Activated naive CD8-positive, alpha-beta T cell treated with anti-CD3 and anti-CD28 coated beads, Interleukin-2, amount 10 ng/mL, durations not matched to agents 7 days and 5 days (primary cell): ENCODE results near the gene SPCS1. TPM values are rescaled to one million over a fixed set of nuclear protein-coding genes. Genes with fewer than 3 reads are reported as not detected.
"Not testable (repeated sequence)": the region's sequence is repeated elsewhere in the genome, so short reads cannot be mapped to it uniquely, and the experiment has no call there.

Experiments used
- ATAC-seq: fragments of 150-1000 bp; cut with Tn5 transposase; one replicate; pipeline ENCODE4 v1.10.0; 2021; ENCODE audit warnings: low read depth, moderate library complexity
- POLR2A ChIA-PET: fragments of 350-600 bp; sonication (Branson Sonifier 250); formaldehyde crosslinking; loops from one replicate; lab custom pipeline; 2021; ENCODE audit warnings: antibody characterized with exemption; lab: Charles Lee
- DNase-seq: peaks from one replicate; pipeline ENCODE4 v3.0.0; 2021
- H3K27ac Mint-ChIP-seq: one replicate; pipeline ENCODE4 v1.8.0; 2022; ENCODE audit warnings: mild to moderate bottlenecking, mixed read lengths
- H3K27me3 Mint-ChIP-seq: one replicate; pipeline ENCODE4 v1.8.0; 2022; ENCODE audit warnings: mild to moderate bottlenecking, moderate library complexity, mixed read lengths
- H3K36me3 Mint-ChIP-seq: one replicate; pipeline ENCODE4 v1.8.0; 2021; ENCODE audit warnings: mild to moderate bottlenecking, mixed read lengths
- H3K4me1 Mint-ChIP-seq: one replicate; pipeline ENCODE4 v1.8.0; 2021; ENCODE audit warnings: mixed read lengths
- H3K4me3 Mint-ChIP-seq: one replicate; pipeline ENCODE4 v1.8.0; 2022; ENCODE audit warnings: mild to moderate bottlenecking, moderate library complexity, mixed read lengths
- H3K9me3 Mint-ChIP-seq: one replicate; pipeline ENCODE4 v1.8.0; 2021; ENCODE audit warnings: mixed read lengths
- total RNA-seq, 2 experiments: library from RNA; stranded (reverse); gene quantifications; one replicate each; pipeline ENCODE4 v1.2.3, GENCODE V29; 2021

Gene SPCS1
- total RNA-seq, 2 experiments from 2014 or later: 90.1 to 90.4 TPM

DNA sequence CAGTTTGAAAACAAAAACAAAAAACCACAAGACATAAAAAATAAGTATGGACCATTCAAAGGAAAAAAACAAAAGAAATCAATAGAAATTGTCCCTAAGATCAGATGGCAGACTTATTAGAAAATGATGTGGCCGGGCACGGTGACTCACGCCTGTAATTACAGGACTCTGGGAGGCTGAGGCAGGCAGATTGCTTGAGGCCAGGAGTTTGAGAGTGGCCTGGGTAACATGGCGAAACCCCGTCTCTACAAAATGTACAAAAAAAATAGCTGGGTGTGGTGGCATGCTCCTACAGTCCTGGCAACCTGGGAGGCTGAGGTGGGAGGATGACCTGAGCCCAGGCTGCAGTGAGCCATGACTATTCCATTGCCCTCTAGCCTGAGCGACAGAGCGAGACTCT lies 16.6 kb downstream of the SPCS1 start:
- Mint-ChIP-seq H3K9me3 (peaks cover 3% of the 10 kb centered on the region), H3K27me3 (no peaks in the 10 kb centered on the region), H3K4me1 (peaks cover 16% of the 10 kb centered on the region), H3K4me3 (no peak overlapping the region), H3K36me3 (peaks cover 32% of the 10 kb centered on the region), H3K27ac (no peak overlapping the region)
- ATAC-seq (no peak), DNase-seq (no peak)
- POLR2A ChIA-PET: no interaction called here

GRCh38 chr3:52723935-52724334 lies 18.0 kb downstream of the SPCS1 start:
- no peak overlapping the region for H3K27ac Mint-ChIP-seq

GRCh38 chr3:52724511-52724910 lies 18.6 kb downstream of the SPCS1 start:
- H3K4me3 Mint-ChIP-seq: no peak overlapping the region
- POLR2A ChIA-PET: interaction anchor here (0.6 to 0.9 kb wide), 2 partner anchors 19 to 265 kb away, joined by 3 read pairs; partner anchors contain the start of genes GLT8D1 and SPCS1
- ATAC-seq: no peak

More at GRCh38 chr3:52723935-52724334, 18.0 kb downstream of the SPCS1 start:
- peaks cover 34% of the 10 kb centered on the region for H3K36me3 Mint-ChIP-seq
- H3K9me3 Mint-ChIP-seq: peaks cover 9% of the 10 kb centered on the region
- POLR2A ChIA-PET: no interaction called here
- no peak overlapping the region for H3K4me3 Mint-ChIP-seq
- no peaks in the 10 kb centered on the region for H3K27me3 Mint-ChIP-seq
- DNase-seq: no peak
- ATAC-seq: no peak
- peaks cover 16% of the 10 kb centered on the region for H3K4me1 Mint-ChIP-seq

DNA sequence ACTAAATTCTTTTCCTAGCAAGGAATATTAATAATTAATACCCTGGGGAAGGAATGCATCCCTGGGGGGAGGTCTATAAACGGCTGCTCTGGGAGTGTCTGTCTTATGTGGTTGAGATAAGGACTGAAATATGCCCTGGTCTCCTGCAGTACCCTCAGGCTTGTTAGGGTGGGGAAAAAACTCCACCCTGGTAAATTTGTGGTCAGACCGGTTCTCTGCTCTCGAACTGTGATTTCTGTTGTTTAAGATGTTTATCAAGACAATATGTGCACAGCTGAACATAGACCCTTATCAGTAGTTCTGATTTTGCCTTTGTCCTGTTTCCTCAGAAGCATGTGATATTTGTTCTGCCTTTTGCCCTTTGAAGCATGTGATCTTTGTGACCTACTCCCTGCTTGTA lies 22.8 kb downstream of the SPCS1 start:
- Mint-ChIP-seq H3K9me3 (peaks cover 25% of the 10 kb centered on the region), H3K36me3 (peaks cover 59% of the 10 kb centered on the region)
- DNase-seq, H3K27me3 Mint-ChIP-seq, POLR2A ChIA-PET, H3K27ac Mint-ChIP-seq, H3K4me1 Mint-ChIP-seq, ATAC-seq, H3K4me3 Mint-ChIP-seq: not testable (repeated sequence)

More at GRCh38 chr3:52724511-52724910, 18.6 kb downstream of the SPCS1 start:
- peaks cover 16% of the 10 kb centered on the region for H3K4me1 Mint-ChIP-seq
- H3K9me3 Mint-ChIP-seq: peaks cover 11% of the 10 kb centered on the region
- no peaks in the 10 kb centered on the region for H3K27me3 Mint-ChIP-seq
- no peak overlapping the region for H3K27ac Mint-ChIP-seq
- peaks cover 35% of the 10 kb centered on the region for H3K36me3 Mint-ChIP-seq
- no peak for DNase-seq

DNA sequence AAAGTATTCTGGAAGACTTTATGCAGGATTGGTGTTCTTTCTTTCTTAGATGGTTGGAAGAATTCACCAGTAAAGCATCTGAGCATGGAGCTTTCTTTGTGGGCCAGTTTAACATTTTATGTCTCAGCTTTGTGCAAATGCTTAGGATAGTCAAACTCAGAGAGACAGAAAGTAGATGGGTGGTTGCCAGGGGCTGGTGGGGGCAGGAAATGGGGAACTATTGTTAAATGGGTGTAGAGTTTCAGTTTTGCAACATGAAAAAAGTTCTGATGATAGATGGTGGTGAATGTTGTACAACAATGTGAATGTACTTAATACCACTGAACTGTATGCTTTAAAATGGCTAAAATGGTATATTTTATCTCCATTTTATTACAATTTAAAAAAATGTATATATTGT lies 24.8 kb downstream of the SPCS1 start:
- Mint-ChIP-seq H3K4me3 (peak overlapping the region; percentile 2), H3K27me3 (no peaks in the 10 kb centered on the region), H3K27ac (peak overlapping the region; percentile 53), H3K9me3 (peaks cover 25% of the 10 kb centered on the region), H3K36me3 (peaks cover 71% of the 10 kb centered on the region), H3K4me1 (peaks cover 6% of the 10 kb centered on the region)
- ATAC-seq: peak; percentile 65
- no peak for DNase-seq
- POLR2A ChIA-PET: no interaction called here

DNA sequence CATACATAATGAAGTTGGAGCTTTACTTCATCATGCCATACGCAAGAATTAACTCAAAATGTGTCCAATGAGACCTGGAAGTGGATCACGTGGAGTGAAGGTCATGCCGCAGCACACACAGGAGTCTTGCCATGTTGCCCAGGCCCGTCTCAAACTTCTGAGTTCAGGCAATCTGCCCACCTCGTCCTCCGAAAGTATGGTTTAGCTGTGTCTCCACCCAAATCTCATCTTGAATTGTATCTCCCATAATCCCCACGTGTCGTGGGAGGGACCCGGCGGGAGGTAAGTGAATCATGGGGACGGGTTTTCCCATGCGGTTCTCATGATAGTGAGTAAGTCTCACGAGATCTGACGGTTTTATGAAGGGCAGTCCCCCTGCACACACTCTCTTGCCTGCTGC lies 25.7 kb downstream of the SPCS1 start:
- Mint-ChIP-seq H3K4me3 (no peak overlapping the region), H3K36me3 (peaks cover 74% of the 10 kb centered on the region), H3K27me3 (no peaks in the 10 kb centered on the region), H3K4me1 (peaks cover 6% of the 10 kb centered on the region), H3K9me3 (peaks cover 25% of the 10 kb centered on the region), H3K27ac (no peak overlapping the region)
- ATAC-seq (no peak), DNase-seq (no peak)
- POLR2A ChIA-PET: no interaction called here

- H3K27ac Mint-ChIP-seq: no peak overlapping the region
- no peaks in the 10 kb centered on the region for H3K27me3 Mint-ChIP-seq
- POLR2A ChIA-PET: no interaction called here
- DNase-seq: no peak
- ATAC-seq: no peak
- H3K9me3 Mint-ChIP-seq: peaks cover 24% of the 10 kb centered on the region
- H3K36me3 Mint-ChIP-seq: peaks cover 69% of the 10 kb centered on the region
- H3K4me1 Mint-ChIP-seq: peaks cover 6% of the 10 kb centered on the region
- no peak overlapping the region for H3K4me3 Mint-ChIP-seq
Measured at GRCh38 chr3:52733256-52733891, 27.5 kb downstream of the SPCS1 start.

DNA sequence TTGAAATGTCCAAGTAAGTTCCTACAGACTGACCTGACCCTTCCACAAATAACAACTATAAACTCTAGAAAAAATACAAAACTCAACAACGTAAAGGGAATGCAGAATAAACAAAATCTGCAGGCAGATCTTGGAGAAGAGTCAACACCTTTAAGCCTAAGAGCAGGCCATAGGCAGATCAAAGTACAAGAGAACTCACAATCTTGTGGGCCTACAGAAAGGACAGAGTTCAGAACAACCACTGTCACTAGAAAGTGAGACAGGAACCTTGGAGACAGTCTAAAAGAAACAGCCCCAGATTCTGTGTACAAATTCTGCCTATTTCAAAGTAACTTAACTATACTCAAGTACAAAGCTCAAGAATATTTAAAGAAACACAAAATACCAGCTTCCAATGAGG lies 33.8 kb downstream of the SPCS1 start:
- DNase-seq (no peak), ATAC-seq (no peak)
- no peaks in the 10 kb centered on the region for H3K4me1 Mint-ChIP-seq
- H3K36me3 Mint-ChIP-seq: peaks cover 17% of the 10 kb centered on the region
- no peak overlapping the region for H3K4me3 Mint-ChIP-seq
- no peaks in the 10 kb centered on the region for H3K27me3 Mint-ChIP-seq
- H3K9me3 Mint-ChIP-seq: no peaks in the 10 kb centered on the region
- POLR2A ChIA-PET: no interaction called here
- no peak overlapping the region for H3K27ac Mint-ChIP-seq

DNA sequence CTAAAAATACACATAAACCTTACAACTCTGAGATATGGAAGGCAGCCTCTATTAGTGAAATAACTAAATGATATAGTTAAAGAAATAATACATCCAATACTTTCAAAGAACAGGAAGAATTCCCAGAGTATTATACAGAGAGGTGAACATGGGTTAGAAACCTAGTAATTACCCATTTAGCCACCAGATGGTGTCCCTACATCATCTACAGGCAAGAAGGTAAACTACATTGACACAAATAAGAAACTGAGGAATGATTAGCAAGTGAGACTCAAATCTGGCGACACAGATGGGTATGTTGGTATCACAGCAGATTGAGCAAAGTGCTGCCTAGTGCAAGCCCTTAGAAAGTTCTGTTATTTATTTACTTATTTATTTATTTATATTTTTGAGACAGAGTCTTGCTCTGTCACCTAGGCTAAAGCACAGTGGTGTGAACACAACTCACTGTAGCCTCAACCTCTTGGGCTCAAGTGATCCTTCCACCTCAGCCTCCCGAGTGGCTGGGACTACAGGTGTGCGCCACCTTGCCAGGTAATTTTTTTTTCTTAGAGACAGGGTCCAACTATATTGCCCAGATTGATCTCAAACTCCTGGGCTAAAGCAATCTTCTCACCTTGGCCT lies 36.6 kb downstream of the SPCS1 start:
- DNase-seq (no peak), ATAC-seq (peak; percentile 39)
- Mint-ChIP-seq H3K4me3 (no peak overlapping the region), H3K9me3 (no peaks in the 10 kb centered on the region), H3K36me3 (peaks cover 13% of the 10 kb centered on the region), H3K27me3 (no peaks in the 10 kb centered on the region), H3K4me1 (no peaks in the 10 kb centered on the region), H3K27ac (no peak overlapping the region)
- POLR2A ChIA-PET: no interaction called here

DNA sequence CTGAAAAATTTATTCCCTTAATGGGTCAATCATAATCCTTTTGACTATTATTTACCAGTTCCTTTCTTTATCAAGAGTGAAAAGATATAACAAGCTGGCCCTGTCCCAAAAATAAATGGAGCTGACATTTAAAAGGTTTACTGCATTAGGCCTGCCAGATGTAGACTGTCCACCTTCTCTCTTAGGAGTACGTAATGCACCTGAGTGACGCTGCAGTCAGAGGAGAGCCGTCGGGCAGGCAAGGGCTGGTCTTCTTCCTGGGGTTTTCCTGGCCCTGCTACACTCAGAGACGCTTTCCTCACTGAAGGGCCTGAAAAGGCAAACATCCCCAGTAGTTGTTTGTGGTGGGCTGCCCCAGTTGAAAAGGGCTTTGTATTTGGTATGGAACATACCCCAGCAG lies 37.2 kb downstream of the SPCS1 start:
- no peak overlapping the region for H3K4me3 Mint-ChIP-seq
- POLR2A ChIA-PET: no interaction called here
- H3K27ac Mint-ChIP-seq: no peak overlapping the region
- no peaks in the 10 kb centered on the region for H3K27me3 Mint-ChIP-seq
- H3K36me3 Mint-ChIP-seq: peaks cover 14% of the 10 kb centered on the region
- no peaks in the 10 kb centered on the region for H3K9me3 Mint-ChIP-seq
- ATAC-seq (no peak), DNase-seq (no peak)
- no peaks in the 10 kb centered on the region for H3K4me1 Mint-ChIP-seq

- H3K27ac Mint-ChIP-seq: no peak overlapping the region
- DNase-seq: no peak
- H3K27me3 Mint-ChIP-seq: no peaks in the 10 kb centered on the region
- no peaks in the 10 kb centered on the region for H3K4me1 Mint-ChIP-seq
- H3K36me3 Mint-ChIP-seq: peaks cover 18% of the 10 kb centered on the region
- H3K4me3 Mint-ChIP-seq: no peak overlapping the region
- no peaks in the 10 kb centered on the region for H3K9me3 Mint-ChIP-seq
- ATAC-seq: no peak
- POLR2A ChIA-PET: no interaction called here
Measured at GRCh38 chr3:52743721-52744120, 37.8 kb downstream of the SPCS1 start.

DNA sequence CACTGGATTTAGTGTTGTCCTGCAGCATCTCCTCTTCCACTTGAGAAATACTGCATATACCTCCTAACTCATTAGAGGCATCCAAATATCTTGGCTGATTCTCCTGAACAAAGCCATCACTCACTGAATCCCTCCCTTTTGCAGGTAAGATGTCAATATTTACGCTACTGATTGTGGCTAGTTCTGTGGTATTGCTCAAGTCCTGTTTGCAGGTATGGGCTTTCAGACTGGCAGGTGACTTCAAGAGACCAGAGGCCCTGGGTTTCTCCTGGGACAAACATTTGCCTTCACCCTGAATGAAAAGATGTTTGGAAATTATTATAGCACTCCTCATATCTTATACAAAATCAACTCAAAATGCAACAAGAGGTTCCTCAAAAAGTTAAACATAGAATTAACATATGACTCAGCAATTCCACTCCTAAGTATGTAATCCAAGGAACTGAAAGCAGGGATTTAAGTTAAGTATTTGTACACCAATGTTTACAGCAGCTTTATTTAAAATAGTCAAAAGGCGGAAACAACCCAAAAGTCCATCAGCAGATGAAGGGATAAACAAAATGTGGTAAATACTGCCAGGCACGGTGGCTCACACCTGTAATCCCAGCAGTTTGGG lies 46.2 kb downstream of the SPCS1 start:
- H3K27ac Mint-ChIP-seq: no peak overlapping the region
- no peaks in the 10 kb centered on the region for H3K4me1 Mint-ChIP-seq
- no peaks in the 10 kb centered on the region for H3K9me3 Mint-ChIP-seq
- ATAC-seq (no peak), DNase-seq (no peak)
- POLR2A ChIA-PET: no interaction called here
- no peak overlapping the region for H3K4me3 Mint-ChIP-seq
- peaks cover 12% of the 10 kb centered on the region for H3K36me3 Mint-ChIP-seq
- no peaks in the 10 kb centered on the region for H3K27me3 Mint-ChIP-seq

DNA sequence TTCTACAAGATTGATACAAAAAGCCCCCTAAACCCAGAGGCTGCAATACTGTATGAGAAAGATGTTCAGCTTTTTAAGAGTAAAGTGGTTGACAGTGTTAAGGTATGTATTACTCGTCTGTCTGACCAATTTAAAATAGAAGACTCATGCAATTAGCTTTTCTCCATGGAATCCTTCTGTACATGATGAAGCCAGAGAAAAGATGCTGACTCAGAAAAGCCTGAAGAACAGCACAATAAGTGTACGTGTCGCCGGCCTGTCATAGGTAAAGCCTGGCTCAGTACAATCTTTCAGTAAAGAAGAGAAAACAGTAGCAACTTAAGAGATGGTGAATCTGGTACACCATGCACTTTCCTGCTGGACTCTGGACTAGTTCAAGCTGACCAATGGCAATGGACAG lies 48.5 kb downstream of the SPCS1 start:
- no peaks in the 10 kb centered on the region for H3K9me3 Mint-ChIP-seq
- no peaks in the 10 kb centered on the region for H3K27me3 Mint-ChIP-seq
- POLR2A ChIA-PET: no interaction called here
- peaks cover 11% of the 10 kb centered on the region for H3K36me3 Mint-ChIP-seq
- ATAC-seq: no peak
- no peaks in the 10 kb centered on the region for H3K4me1 Mint-ChIP-seq
- H3K4me3 Mint-ChIP-seq: no peak overlapping the region
- no peak overlapping the region for H3K27ac Mint-ChIP-seq
- DNase-seq: no peak

GRCh38 chr3:52756141-52756540 lies 50.2 kb downstream of the SPCS1 start:
- H3K36me3 Mint-ChIP-seq: peaks cover 19% of the 10 kb centered on the region
- no peaks in the 10 kb centered on the region for H3K27me3 Mint-ChIP-seq
- H3K9me3 Mint-ChIP-seq: no peaks in the 10 kb centered on the region
- H3K4me3 Mint-ChIP-seq: no peak overlapping the region
- POLR2A ChIA-PET: no interaction called here
- DNase-seq (no peak), ATAC-seq (no peak)
- no peaks in the 10 kb centered on the region for H3K4me1 Mint-ChIP-seq
- no peak overlapping the region for H3K27ac Mint-ChIP-seq
